Mammary epithelial cell (primary cell): Measurements from ENCODE around the gene MEGF11.

Experiments used
- CTCF ChIP-seq, 2 donors: IDR thresholded peaks in 1 of 2; conservative IDR thresholded peaks in 1 of 2; 2 replicates each; pipeline ENCODE4 v1.5.1; 2011 to 2012; ENCODE audit warnings: inconsistent platforms in 2 of 2, low read length in 2 of 2, mild to moderate bottlenecking in 2 of 2, control low read depth in 1 of 2, low read depth in 1 of 2; ENCODE audit not compliant: insufficient read depth in 1 of 2; ENCODE audit errors: extremely low read depth in 1 of 2
- EZH2 ChIP-seq: IDR thresholded peaks from 2 replicates; pipeline ENCODE4 v1.6.1; 2012; ENCODE audit warnings: low read length, inconsistent platforms, borderline replicate concordance

- TF ChIP-seq CTCF (conservative IDR thresholded peaks at IDR 0.05 in 1 of 2, IDR thresholded peaks at IDR 0.05 in 1 of 2; ENCODE audit: extremely low read depth in 1 of 2, insufficient read depth in 1 of 2, low read depth in 1 of 2, low read length in 2 of 2) = no peak
- no peak for TF ChIP-seq EZH2
Observed at GRCh38 chr15:65914386-65914785, 339.2 kb downstream of the MEGF11 start.
